NCI-H446 (cell line): Measurements from ENCODE around the gene SDK1.
"Not testable (repeated sequence)": the region's sequence is repeated elsewhere in the genome, so short reads cannot be mapped to it uniquely, and the experiment has no call there.

Experiments
- DNase-seq, 2 experiments: peaks; one replicate each; lab custom pipeline; 2025; lab: John Stamatoyannopoulos, UW

Gene SDK1

GRCh38 chr7:4248295-4248694, 947.2 kb downstream of the SDK1 start:
- DNase-seq: no peak

GRCh38 chr7:4249241-4249640, 948.2 kb downstream of the SDK1 start:
- no peak for DNase-seq

DNA sequence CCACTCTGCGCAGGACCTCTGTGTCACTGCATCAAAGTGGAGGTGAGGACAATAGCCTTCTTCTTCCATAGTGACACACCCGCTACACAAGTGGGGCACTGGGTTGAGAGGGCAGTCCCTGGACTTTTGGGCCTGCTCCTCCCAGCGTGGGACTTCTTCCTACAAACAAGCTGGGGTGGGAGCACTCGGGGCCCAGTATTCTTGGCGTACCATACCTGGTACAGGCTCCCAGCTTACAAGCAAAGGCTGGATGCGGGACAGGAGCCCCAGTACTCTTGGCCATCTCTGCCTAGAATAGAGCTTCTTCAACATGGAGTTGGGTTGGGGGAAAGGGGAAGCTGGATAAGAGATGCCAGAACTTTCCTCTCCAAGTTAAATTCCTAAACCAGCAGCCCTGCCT, 954.3 kb downstream of the SDK1 start:
- no peak for DNase-seq

DNA sequence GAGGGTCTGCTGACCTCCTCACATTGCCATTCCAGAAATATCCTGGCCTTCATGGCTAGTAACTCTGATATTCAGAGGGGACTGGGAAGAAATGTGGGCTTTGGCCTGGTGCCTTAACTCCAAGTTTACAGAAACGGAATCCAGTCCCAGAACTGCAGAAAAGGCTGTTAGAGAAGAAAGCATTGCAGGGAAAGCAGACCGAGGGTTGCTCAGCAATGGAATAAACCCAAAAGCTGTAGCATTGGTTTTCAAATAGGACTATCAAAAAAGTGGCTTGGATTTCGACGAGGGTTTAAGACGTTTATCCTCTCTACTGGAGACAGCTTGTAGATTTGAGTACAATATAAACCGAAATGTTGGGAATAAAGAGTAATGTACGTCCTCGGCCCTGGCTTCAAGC, 955.2 kb downstream of the SDK1 start:
- DNase-seq: no peak

DNA sequence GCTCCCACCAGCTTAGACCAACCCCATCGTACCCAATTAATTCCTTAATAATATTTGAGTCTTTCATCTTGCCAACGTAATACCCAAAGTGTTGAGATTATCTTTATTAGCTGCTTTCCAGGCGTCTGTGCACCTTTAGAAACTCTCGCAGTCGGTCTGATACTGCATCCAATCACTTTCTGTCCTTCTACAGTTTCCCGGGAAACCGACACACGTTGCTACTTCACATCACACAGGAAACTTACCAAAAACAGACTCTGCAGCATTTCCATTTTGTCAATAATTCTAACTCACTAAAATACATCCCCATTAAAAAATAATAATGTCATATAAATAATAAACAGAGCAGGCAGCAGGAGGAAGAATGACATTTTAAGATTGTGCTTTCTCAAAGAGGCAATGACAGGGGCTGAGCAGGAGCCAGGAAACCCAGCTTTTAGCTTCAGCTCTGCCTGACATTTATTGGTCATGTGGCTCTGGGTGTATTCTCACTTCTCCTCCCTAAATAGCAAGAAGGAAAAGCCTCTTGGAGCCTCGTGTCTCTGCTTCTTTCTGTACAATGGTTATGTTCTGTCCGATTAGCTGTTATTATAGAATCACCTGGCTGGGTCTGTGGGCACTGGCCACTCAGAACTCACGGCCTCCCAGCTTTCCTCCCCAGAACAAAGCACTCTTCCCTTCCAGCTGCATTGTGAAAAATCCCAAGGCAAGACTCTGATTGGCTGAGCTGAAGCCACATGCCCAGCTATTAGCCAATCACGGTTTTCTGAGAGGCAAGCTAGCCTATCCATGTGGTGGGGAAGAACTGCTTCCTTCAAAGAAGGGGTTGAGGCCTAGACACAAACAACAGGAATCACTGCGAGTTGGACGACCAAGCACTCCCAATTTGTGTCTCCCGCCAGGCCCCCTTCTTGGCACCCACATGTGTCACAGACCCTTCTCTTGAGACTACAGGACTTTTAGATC, 956.4 kb downstream of the SDK1 start:
- DNase-seq: no peak

GRCh38 chr7:4260116-4260515, 959.1 kb downstream of the SDK1 start:
- DNase-seq: not testable (repeated sequence)

DNA sequence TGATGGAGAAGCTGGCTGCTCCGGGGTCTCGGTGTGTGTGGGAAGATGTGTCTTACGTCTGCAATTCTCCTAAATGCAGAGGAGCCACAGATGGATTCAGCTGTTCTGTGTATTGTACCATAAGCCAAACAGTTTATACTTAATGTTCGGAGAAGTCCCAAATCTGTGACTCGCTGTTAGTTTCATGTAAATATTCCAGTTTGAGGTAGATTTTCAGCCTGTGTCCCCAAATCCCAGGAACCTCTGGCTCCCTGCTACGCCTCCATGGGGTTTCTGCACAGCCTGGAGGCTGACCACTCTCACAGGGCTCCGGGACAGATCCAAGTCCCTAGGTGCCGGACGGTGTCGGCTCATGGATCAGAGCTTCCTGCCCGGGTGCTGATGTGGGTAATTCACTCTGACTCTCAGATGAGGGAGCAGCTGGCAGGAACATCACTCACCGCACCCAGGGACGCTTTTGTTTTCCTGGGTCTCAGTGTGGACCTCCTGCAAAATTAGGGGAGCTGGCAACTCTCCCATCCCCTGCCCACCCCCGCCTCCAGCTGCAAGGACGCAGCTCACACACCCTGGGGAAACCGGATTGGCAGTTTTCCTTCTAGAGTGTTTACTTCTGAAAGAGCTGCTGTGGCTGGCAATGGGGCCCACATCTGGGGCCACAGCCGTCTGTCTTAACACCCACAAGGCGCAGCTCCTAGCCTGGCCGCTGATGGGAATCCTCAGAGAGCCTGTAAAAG, 960.0 kb downstream of the SDK1 start:
- DNase-seq: no peak

DNA sequence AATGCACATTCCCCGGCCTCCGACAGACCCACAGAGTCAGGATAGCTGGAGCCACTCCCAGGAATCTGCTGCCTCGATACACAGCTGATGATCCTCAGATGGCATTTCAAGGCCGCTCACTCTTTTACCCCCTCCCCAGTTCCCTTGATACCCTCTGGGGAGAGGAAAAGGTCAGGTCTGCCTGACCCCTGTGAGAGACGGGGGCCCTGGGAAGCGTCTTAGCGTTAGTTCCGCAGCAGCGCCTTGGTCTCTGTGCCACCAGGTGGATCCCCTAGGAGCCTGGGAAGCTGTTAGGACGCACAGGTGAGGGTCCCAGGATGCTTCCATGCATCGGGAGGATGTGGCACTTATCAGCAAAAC, 960.5 kb downstream of the SDK1 start:
- DNase-seq: no peak

DNA sequence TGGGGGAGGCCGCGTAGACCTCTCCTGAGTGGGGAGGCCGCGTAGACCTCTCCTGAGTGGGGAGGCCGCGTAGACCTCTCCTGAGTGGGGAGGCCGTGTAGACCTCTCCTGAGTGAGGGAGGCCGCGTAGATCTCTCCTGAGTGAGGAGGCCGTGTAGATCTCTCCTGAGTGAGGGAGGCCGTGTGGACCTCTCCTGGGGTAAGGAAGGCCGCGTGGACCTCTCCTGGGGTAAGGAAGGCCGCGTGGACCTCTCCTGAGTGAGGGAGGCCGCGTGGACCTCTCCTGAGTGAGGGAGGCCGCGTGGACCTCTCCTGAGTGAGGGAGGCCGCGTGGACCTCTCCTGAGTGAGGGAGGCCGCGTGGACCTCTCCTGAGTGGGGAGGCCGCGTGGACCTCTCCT, 963.2 kb downstream of the SDK1 start:
- not testable (repeated sequence) for DNase-seq

DNA sequence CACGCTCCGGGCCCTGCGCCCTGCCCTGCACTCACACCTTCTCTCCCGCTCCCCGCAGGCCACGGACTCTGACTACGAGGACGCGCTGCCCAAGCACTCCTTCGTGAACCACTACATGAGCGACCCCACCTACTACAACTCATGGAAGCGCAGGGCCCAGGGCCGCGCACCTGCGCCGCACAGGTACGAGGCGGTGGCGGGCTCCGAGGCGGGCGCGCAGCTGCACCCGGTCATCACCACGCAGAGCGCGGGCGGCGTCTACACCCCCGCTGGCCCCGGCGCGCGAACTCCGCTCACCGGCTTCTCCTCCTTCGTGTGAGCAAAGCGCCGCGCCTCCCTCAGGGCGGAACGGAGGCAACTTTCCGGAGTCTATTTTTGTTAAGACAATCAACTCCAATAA, 964.0 kb downstream of the SDK1 start:
- no peak for DNase-seq

GRCh38 chr7:4265676-4266075, 964.6 kb downstream of the SDK1 start:
- no peak for DNase-seq

GRCh38 chr7:4266270-4267040, 965.4 kb downstream of the SDK1 start:
- no peak for DNase-seq

GRCh38 chr7:4267341-4268039, 966.4 kb downstream of the SDK1 start:
- DNase-seq: no peak

DNA sequence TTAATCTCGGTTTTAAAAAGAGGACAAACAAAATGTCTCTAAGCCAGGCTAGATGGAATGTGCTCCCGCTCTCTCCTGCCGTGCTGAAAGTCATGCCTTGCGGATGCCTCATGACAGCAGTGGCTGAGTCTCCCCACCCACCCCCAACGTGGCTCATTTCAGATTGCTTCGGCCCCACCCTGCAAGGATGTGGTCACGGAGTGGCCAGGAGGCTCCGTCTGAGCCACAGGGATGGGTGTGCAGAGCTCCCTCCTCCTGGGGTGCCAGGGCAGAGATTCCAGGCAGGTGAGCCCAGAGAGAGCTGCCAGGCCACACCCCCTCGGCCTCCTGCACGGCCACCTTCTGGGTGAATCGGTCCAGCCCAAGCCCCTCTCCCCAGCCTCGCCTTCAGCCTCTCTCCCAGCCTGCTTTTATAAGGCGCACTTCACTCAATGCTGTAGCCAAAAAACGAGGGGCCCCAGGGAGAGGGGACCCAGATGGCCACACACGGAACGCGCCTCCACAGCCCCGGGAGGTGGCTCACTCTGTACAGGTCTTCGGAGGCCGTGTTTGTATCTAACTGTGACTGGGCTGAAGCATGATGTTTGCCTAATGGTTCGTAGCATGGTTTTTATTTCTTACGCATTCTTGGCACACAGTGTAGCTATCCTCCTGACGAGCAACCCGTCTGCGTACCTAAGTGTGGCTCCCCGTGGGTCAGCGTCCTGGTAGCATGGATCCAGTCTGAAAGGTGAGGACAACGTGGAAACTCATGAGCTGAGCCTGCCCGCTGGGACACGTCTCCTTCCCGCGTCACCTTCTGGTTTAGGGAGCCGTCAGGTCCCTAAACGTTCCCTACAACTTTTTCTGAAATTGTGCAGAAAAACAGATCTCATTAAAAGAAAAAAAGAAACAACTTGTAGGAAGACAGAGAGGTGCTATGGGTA, 967.3 kb downstream of the SDK1 start:
- no peak for DNase-seq

- DNase-seq: no peak
Observed at GRCh38 chr7:4269086-4269485, 968.0 kb downstream of the SDK1 start.

GRCh38 chr7:4269746-4270145, 968.7 kb downstream of the SDK1 start:
- no peak for DNase-seq

GRCh38 chr7:4270268-4270667, 969.2 kb downstream of the SDK1 start:
- no peak for DNase-seq

GRCh38 chr7:4270941-4271715, 970.1 kb downstream of the SDK1 start:
- no peak for DNase-seq

DNA sequence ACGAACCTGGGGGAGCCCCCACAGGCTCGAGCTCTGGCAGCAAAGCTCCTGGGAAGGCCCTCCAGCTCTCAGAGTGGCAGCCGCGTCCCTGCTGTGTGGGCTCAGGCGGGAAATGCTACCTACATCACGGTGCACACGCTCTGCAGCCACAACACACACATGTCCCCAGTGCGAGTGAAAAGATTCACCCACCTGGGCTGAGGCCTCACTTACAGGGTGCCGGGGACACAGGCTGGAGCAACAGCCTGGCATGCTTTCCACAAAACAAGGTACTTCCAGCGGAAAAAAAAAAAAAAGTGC, 970.6 kb downstream of the SDK1 start:
- DNase-seq: no peak

GRCh38 chr7:4272141-4272540, 971.1 kb downstream of the SDK1 start:
- no peak for DNase-seq
